SK-N-SH treated with all-trans-retinoic acid at 6 μM for 48 hours (cell line): ENCODE results near the gene GRAP2.

Experiments used
- ATAC-seq: fragments of 200-7000 bp; cut with Tn5 transposase; 3 replicates; pipeline ENCODE4 v1.9.1; 2020; ENCODE audit warnings: mild to moderate bottlenecking, moderate library complexity
- BACH2 ChIP-seq: fragments of 250-450 bp; sonication (Bioruptor Pico); IDR thresholded peaks from 2 replicates; pipeline ENCODE4 v1.9.0; 2021; ENCODE audit warnings: mild to moderate bottlenecking, borderline replicate concordance
- CSDC2 ChIP-seq: fragments of 250-450 bp; sonication (Bioruptor Pico); IDR thresholded peaks from 2 replicates; pipeline ENCODE4 v1.5.0; 2020; ENCODE audit warnings: mild to moderate bottlenecking, moderate library complexity
- CSRNP3 ChIP-seq: fragments of 250-450 bp; sonication (Bioruptor Pico); IDR thresholded peaks from 2 replicates; pipeline ENCODE4 v1.5.1; 2021; ENCODE audit warnings: mild to moderate bottlenecking, moderate library complexity
- ESRRG ChIP-seq: fragments of 250-450 bp; sonication (Bioruptor Pico); IDR thresholded peaks from 2 replicates; pipeline ENCODE4 v1.6.1; 2021; ENCODE audit warnings: mild to moderate bottlenecking
- GLIS3 ChIP-seq: fragments of 250-450 bp; sonication (Bioruptor Pico); IDR thresholded peaks from 2 replicates; pipeline ENCODE4 v1.5.0; 2020; ENCODE audit warnings: mild to moderate bottlenecking, moderate library complexity
- ISL1 ChIP-seq: fragments of 250-450 bp; sonication (Bioruptor Pico); IDR thresholded peaks from 2 replicates; pipeline ENCODE4 v2.1.2; 2022; ENCODE audit warnings: mild to moderate bottlenecking, moderate library complexity
- PATZ1 ChIP-seq: fragments of 250-450 bp; sonication (Bioruptor Pico); IDR thresholded peaks from 2 replicates; pipeline ENCODE4 v1.8.0; 2020; ENCODE audit warnings: mild to moderate bottlenecking, moderate library complexity, borderline replicate concordance
- POU6F1 ChIP-seq: fragments of 250-450 bp; sonication (Bioruptor Pico); IDR thresholded peaks from 2 replicates; pipeline ENCODE4 v1.8.0; 2021; ENCODE audit warnings: low read depth, mild to moderate bottlenecking, moderate library complexity, borderline replicate concordance
- PPARA ChIP-seq: fragments of 250-450 bp; sonication (Bioruptor Pico); IDR thresholded peaks from 2 replicates; pipeline ENCODE4 v1.5.0; 2020; ENCODE audit warnings: mild to moderate bottlenecking, borderline replicate concordance
- RARB ChIP-seq: fragments of 250-450 bp; sonication (Bioruptor Pico); IDR thresholded peaks from 2 replicates; pipeline ENCODE4 v1.8.0; 2021; ENCODE audit warnings: mild to moderate bottlenecking, moderate library complexity
- SNAI2 ChIP-seq: fragments of 250-450 bp; sonication (Bioruptor Pico); IDR thresholded peaks from 2 replicates; pipeline ENCODE4 v1.5.0; 2020; ENCODE audit warnings: mild to moderate bottlenecking, moderate library complexity
- TCF4 ChIP-seq: fragments of 250-450 bp; sonication (Bioruptor Pico); IDR thresholded peaks from 2 replicates; pipeline ENCODE4 v1.8.0; 2021; ENCODE audit warnings: mild to moderate bottlenecking, moderate library complexity, borderline replicate concordance
- TOX ChIP-seq: fragments of 250-450 bp; sonication (Bioruptor Pico); IDR thresholded peaks from 2 replicates; pipeline ENCODE4 v1.8.0; 2021; ENCODE audit warnings: mild to moderate bottlenecking, moderate library complexity, borderline replicate concordance
- ZC3H10 ChIP-seq: fragments of 250-450 bp; sonication (Bioruptor Pico); IDR thresholded peaks from 2 replicates; pipeline ENCODE4 v1.5.1; 2021; ENCODE audit warnings: mild to moderate bottlenecking, moderate library complexity
- ZFP3 ChIP-seq: fragments of 250-450 bp; sonication (Bioruptor Pico); IDR thresholded peaks from 2 replicates; pipeline ENCODE4 v1.5.0; 2020; ENCODE audit warnings: mild to moderate bottlenecking, moderate library complexity
- ZNF565 ChIP-seq: fragments of 450-650 bp; formaldehyde crosslinking; conservative IDR thresholded peaks from 2 replicates; pipeline ENCODE4 v1.5.0; 2020; ENCODE audit warnings: low read depth, mild to moderate bottlenecking, moderate library complexity
- ZNF70 ChIP-seq: fragments of 450-650 bp; formaldehyde crosslinking; IDR thresholded peaks from 2 replicates; pipeline ENCODE4 v1.5.0; 2020; ENCODE audit warnings: mild to moderate bottlenecking, moderate library complexity
- ZNF8 ChIP-seq: fragments of 450-650 bp; formaldehyde crosslinking; IDR thresholded peaks from 2 replicates; pipeline ENCODE4 v1.5.0; 2020; ENCODE audit warnings: mild to moderate bottlenecking, moderate library complexity
- TF ChIP-seq, protein P1 (sequence below): fragments of 250-450 bp; sonication (Bioruptor Pico); IDR thresholded peaks from 2 replicates; pipeline ENCODE4 v1.5.1; 2020; ENCODE audit warnings: low read depth, mild to moderate bottlenecking, moderate library complexity
- TF ChIP-seq, protein P2 (sequence below): fragments of 250-450 bp; sonication (Bioruptor Pico); IDR thresholded peaks from 2 replicates; pipeline ENCODE4 v1.5.0; 2020; ENCODE audit warnings: mild to moderate bottlenecking, moderate library complexity

Gene GRAP2

GRCh38 chr22:39900306-39901227 lies at the start of gene GRAP2:
Gene GRAP2 (plus strand): TSS chr22:39901084. CDS start chr22:39947107, 46,023 bp downstream.
- no peak for ATAC-seq
- TF ChIP-seq ZNF565 (CRISPR knock-in tag) (no peak), RARB (CRISPR knock-in tag) (no peak), TCF4 (CRISPR knock-in tag) (no peak), POU6F1 (CRISPR knock-in tag) (no peak), PATZ1 (CRISPR knock-in tag) (no peak)

GRCh38 chr22:39851606-39852315 lies 49.1 kb upstream of the GRAP2 start:
- TF ChIP-seq PPARA (CRISPR knock-in tag) (no peak), ESRRG (CRISPR knock-in tag) (no peak), GLIS3 (no peak), CSRNP3 (CRISPR knock-in tag) (no peak), SNAI2 (CRISPR knock-in tag) (no peak), ZNF8 (CRISPR knock-in tag) (no peak), TOX (no peak), ZC3H10 (CRISPR knock-in tag) (no peak)
- TF ChIP-seq, protein P1, sequence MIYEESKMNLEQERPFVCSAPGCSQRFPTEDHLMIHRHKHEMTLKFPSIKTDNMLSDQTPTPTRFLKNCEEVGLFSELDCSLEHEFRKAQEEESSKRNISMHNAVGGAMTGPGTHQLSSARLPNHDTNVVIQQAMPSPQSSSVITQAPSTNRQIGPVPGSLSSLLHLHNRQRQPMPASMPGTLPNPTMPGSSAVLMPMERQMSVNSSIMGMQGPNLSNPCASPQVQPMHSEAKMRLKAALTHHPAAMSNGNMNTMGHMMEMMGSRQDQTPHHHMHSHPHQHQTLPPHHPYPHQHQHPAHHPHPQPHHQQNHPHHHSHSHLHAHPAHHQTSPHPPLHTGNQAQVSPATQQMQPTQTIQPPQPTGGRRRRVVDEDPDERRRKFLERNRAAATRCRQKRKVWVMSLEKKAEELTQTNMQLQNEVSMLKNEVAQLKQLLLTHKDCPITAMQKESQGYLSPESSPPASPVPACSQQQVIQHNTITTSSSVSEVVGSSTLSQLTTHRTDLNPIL (CRISPR knock-in tag) = no peak
- no peak for ATAC-seq

DNA sequence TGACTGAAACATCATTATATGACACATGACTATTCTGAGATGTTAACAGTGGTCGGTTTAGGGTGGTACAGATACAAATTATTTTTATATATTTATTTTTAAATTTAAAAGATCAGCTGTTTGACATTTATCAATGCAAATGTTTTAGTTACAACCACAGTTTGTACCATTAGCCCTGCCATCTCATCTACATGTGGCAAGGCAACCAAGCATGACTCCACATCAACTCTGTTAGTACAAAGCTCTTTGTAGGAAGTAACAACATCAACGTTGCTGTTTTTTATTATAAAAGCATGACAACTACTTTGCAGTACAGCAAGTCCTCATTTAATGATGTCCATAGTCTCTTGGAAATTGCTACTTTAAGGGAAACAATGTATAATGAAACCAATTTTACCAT lies 48.1 kb upstream of the GRAP2 start:
- no peak for ATAC-seq
- TF ChIP-seq, protein P1 (CRISPR knock-in tag) = no peak
- TF ChIP-seq BACH2 (CRISPR knock-in tag) = no peak
- TF ChIP-seq CSDC2 (CRISPR knock-in tag) = no peak
- no peak for TF ChIP-seq TOX
- TF ChIP-seq ISL1 (CRISPR knock-in tag) = no peak
- TF ChIP-seq ZC3H10 (CRISPR knock-in tag) = no peak
- TF ChIP-seq SNAI2 (CRISPR knock-in tag) = no peak
- TF ChIP-seq POU6F1 (CRISPR knock-in tag) = no peak
- TF ChIP-seq ZFP3 (CRISPR knock-in tag) = no peak
- TF ChIP-seq ZNF565 (CRISPR knock-in tag) = no peak
- TF ChIP-seq, protein P2, sequence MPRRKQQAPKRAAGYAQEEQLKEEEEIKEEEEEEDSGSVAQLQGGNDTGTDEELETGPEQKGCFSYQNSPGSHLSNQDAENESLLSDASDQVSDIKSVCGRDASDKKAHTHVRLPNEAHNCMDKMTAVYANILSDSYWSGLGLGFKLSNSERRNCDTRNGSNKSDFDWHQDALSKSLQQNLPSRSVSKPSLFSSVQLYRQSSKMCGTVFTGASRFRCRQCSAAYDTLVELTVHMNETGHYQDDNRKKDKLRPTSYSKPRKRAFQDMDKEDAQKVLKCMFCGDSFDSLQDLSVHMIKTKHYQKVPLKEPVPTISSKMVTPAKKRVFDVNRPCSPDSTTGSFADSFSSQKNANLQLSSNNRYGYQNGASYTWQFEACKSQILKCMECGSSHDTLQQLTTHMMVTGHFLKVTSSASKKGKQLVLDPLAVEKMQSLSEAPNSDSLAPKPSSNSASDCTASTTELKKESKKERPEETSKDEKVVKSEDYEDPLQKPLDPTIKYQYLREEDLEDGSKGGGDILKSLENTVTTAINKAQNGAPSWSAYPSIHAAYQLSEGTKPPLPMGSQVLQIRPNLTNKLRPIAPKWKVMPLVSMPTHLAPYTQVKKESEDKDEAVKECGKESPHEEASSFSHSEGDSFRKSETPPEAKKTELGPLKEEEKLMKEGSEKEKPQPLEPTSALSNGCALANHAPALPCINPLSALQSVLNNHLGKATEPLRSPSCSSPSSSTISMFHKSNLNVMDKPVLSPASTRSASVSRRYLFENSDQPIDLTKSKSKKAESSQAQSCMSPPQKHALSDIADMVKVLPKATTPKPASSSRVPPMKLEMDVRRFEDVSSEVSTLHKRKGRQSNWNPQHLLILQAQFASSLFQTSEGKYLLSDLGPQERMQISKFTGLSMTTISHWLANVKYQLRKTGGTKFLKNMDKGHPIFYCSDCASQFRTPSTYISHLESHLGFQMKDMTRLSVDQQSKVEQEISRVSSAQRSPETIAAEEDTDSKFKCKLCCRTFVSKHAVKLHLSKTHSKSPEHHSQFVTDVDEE (CRISPR knock-in tag) = no peak
- TF ChIP-seq PPARA (CRISPR knock-in tag) = no peak
- TF ChIP-seq GLIS3 = no peak
- TF ChIP-seq ZNF8 (CRISPR knock-in tag) = no peak
- no peak for TF ChIP-seq PATZ1 (CRISPR knock-in tag)
- no peak for TF ChIP-seq ESRRG (CRISPR knock-in tag)
- TF ChIP-seq ZNF70 (CRISPR knock-in tag) = no peak
